ENCODE data around the gene CDC42BPA.

CDC42BPA gene

GRCh38 chr1:227215863-227216510, 102.3 kb downstream of the CDC42BPA start:
- no peak overlapping the region for H3K4me3 ChIP-seq (replicated peaks in 1 of 2; ENCODE audit: low read depth in 2 of 2, low read length in 2 of 2)
- TF ChIP-seq CTCF (IDR thresholded peaks at IDR 0.05; ENCODE audit: low read depth, low read length): no peak
- DNase-seq (ENCODE audit: low read depth in 2 of 2): no peak

GRCh38 chr1:227214207-227214606, 104.1 kb downstream of the CDC42BPA start:
- DNase-seq (ENCODE audit: low read depth in 2 of 2): no peak
- TF ChIP-seq CTCF (IDR thresholded peaks at IDR 0.05; ENCODE audit: low read depth, low read length): no peak

GRCh38 chr1:227213426-227213825, 104.9 kb downstream of the CDC42BPA start:
- no peak overlapping the region for H3K4me3 ChIP-seq (replicated peaks in 1 of 2; ENCODE audit: low read depth in 2 of 2, low read length in 2 of 2)
- no peak for DNase-seq (ENCODE audit: low read depth in 2 of 2)
- TF ChIP-seq CTCF (IDR thresholded peaks at IDR 0.05; ENCODE audit: low read depth, low read length): no peak

More at GRCh38 chr1:227214207-227214606, 104.1 kb downstream of the CDC42BPA start:
- no peak overlapping the region for H3K4me3 ChIP-seq (replicated peaks in 1 of 2; ENCODE audit: low read depth in 2 of 2, low read length in 2 of 2)

GRCh38 chr1:227212164-227212563, 106.1 kb downstream of the CDC42BPA start:
- peak in 1 of 2 donors; percentile 46 for DNase-seq (ENCODE audit: low read depth in 2 of 2)
- no peak for TF ChIP-seq CTCF (IDR thresholded peaks at IDR 0.05; ENCODE audit: low read depth, low read length)
- H3K4me3 ChIP-seq (replicated peaks in 1 of 2; ENCODE audit: low read depth in 2 of 2, low read length in 2 of 2): no peak overlapping the region

- DNase-seq (ENCODE audit: low read depth in 2 of 2): no peak
- TF ChIP-seq CTCF (IDR thresholded peaks at IDR 0.05; ENCODE audit: low read depth, low read length): no peak
- H3K4me3 ChIP-seq (replicated peaks in 1 of 2; ENCODE audit: low read depth in 2 of 2, low read length in 2 of 2): no peak overlapping the region
Observed at GRCh38 chr1:227210604-227211003, 107.7 kb downstream of the CDC42BPA start.

GRCh38 chr1:227197064-227197463, 121.2 kb downstream of the CDC42BPA start:
- no peak for DNase-seq (ENCODE audit: low read depth in 2 of 2)
- no peak overlapping the region for H3K4me3 ChIP-seq (replicated peaks in 1 of 2; ENCODE audit: low read depth in 2 of 2, low read length in 2 of 2)
- no peak for TF ChIP-seq CTCF (IDR thresholded peaks at IDR 0.05; ENCODE audit: low read depth, low read length)

- H3K4me3 ChIP-seq (replicated peaks in 1 of 2; ENCODE audit: low read depth in 2 of 2, low read length in 2 of 2): no peak overlapping the region
- no peak for TF ChIP-seq CTCF (IDR thresholded peaks at IDR 0.05; ENCODE audit: low read depth, low read length)
- DNase-seq (ENCODE audit: low read depth in 2 of 2): peak; percentile 84 to 97
Observed at GRCh38 chr1:227192163-227192562, 126.1 kb downstream of the CDC42BPA start.

All from cardiac fibroblast (primary cell).